Activated T-cell treated with anti-CD3 and anti-CD28 coated beads, Interleukin-2, amount 50 U/mL, for 72 hours (primary cell): Measurements from ENCODE around the gene MTIF3. TPM values are rescaled to one million over a fixed set of nuclear protein-coding genes. Genes with fewer than 3 reads are reported as not detected.

ENCODE experiments used
- ATAC-seq, 2 donors: fragments of 150-1000 bp; cut with Tn5 transposase; replicated peaks in 1 of 2; 2 replicates each; pipeline ENCODE4 v1.10.0; 2021; ENCODE audit warnings: moderate library complexity in 2 of 2, mild to moderate bottlenecking in 1 of 2
- DNase-seq, 2 donors: peaks; one replicate each; pipeline ENCODE4 v3.0.0; 2021 to 2022; ENCODE audit warnings: mixed read lengths in 1 of 2
- H3K27ac Mint-ChIP-seq: one replicate; pipeline ENCODE4 v1.8.0; 2022; ENCODE audit warnings: mild to moderate bottlenecking, moderate library complexity, mixed read lengths
- H3K27me3 Mint-ChIP-seq: one replicate; pipeline ENCODE4 v1.8.0; 2022; ENCODE audit warnings: low read depth, mixed read lengths
- H3K36me3 Mint-ChIP-seq, 2 donors: one replicate each; pipeline ENCODE4 v1.8.0; 2022; ENCODE audit warnings: mixed read lengths in 2 of 2, mild to moderate bottlenecking in 1 of 2; ENCODE audit not compliant: insufficient read depth in 2 of 2
- H3K4me1 Mint-ChIP-seq: one replicate; pipeline ENCODE4 v1.8.0; 2022; ENCODE audit warnings: low read depth, mixed read lengths
- H3K4me3 Mint-ChIP-seq, 2 donors: one replicate each; pipeline ENCODE4 v1.8.0; 2022; ENCODE audit warnings: mild to moderate bottlenecking in 2 of 2, mixed read lengths in 2 of 2, moderate library complexity in 2 of 2
- H3K9me3 Mint-ChIP-seq, 2 donors: one replicate each; pipeline ENCODE4 v1.8.0; 2022; ENCODE audit warnings: mixed read lengths in 2 of 2
- total RNA-seq, 2 donors: library from RNA; stranded (reverse); gene quantifications; one replicate each; pipeline ENCODE4 v1.2.3, GENCODE V29; 2022

The MTIF3 gene
- total RNA-seq, 2 donors from 2014 or later = 25.0 to 30.6 TPM

DNA sequence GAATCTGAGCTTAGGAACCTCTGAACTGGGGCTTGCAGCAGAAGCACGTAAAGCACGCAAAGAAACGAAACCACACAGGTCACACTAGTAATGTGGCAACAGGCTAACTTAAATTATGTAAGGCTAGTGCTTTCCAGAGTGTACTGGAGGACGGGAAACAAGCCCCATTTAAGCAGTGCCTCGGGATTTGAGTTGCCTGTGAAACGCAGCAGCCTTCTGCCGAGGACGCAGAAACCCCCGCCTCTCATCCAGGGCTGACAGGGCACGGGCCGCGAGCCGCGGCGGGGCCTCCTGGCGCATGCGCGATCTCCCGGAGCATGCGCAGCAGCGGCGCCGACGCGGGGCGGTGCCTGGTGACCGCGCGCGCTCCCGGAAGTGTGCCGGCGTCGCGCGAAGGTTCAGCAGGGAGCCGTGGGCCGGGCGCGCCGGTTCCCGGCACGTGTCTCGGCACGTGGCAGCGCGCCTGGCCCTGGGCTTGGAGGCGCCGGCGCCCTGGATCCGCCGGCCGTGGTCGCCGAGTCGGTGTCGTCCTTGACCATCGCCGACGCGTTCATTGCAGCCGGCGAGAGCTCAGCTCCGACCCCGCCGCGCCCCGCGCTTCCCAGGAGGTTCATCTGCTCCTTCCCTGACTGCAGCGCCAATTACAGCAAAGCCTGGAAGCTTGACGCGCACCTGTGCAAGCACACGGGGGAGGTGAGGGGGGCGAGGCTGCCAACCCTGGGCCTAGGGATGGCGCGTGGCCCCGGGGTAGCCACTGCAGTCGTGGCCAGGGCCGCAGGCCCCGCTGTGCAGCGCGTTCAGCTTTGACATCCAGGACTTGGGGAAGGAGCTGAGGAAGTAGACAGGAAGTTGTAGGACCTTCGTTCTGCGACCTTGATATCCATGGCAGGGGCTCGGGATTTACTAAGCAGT lies 25.9 kb downstream of the MTIF3 start, which contains the start of gene GTF3A:
TSS of gene GTF3A (plus strand) at position 374 of the 912 bp plus-strand sequence.
- peak; percentile 87 to 92 for DNase-seq
- ATAC-seq = peak; percentile 54
- Mint-ChIP-seq H3K4me1 (peaks cover 59% of the 10 kb centered on the region), H3K9me3 (no peaks in the 10 kb centered on the region), H3K4me3 (peak within 1 kb of the TSS; percentile 79 to 93), H3K36me3 (peaks cover 13 to 19% of the 10 kb centered on the region in 2 donors), H3K27ac (peak within 1 kb of the TSS; percentile 93), H3K27me3 (no peaks in the 10 kb centered on the region)

DNA sequence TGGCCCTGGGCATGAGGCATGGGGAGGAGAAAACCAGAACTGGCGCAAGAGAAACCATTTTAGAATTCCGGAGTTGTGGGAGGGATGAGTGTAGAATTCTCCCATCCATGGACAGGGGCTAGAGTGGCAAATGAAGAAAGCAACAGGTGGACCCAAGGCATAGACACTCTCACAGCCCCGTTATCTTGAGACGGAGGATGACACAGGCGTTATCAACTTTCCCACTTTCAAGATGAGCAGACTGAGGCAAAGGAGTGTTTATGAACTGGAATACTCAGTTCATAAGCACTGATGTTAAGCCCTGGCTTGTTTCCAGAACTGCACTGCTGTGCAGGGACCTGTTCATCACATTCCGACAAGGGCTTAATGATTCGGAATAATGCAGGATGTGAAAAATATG lies 27.0 kb downstream of the MTIF3 start:
- peak overlapping the region; percentile 79 to 93 for H3K4me3 Mint-ChIP-seq
- H3K36me3 Mint-ChIP-seq = peaks cover 13 to 18% of the 10 kb centered on the region in 2 donors
- no peak for DNase-seq
- peak overlapping the region; percentile 53 for H3K27ac Mint-ChIP-seq
- H3K9me3 Mint-ChIP-seq = no peaks in the 10 kb centered on the region
- H3K27me3 Mint-ChIP-seq = no peaks in the 10 kb centered on the region
- peaks cover 59% of the 10 kb centered on the region for H3K4me1 Mint-ChIP-seq
- ATAC-seq = no peak

DNA sequence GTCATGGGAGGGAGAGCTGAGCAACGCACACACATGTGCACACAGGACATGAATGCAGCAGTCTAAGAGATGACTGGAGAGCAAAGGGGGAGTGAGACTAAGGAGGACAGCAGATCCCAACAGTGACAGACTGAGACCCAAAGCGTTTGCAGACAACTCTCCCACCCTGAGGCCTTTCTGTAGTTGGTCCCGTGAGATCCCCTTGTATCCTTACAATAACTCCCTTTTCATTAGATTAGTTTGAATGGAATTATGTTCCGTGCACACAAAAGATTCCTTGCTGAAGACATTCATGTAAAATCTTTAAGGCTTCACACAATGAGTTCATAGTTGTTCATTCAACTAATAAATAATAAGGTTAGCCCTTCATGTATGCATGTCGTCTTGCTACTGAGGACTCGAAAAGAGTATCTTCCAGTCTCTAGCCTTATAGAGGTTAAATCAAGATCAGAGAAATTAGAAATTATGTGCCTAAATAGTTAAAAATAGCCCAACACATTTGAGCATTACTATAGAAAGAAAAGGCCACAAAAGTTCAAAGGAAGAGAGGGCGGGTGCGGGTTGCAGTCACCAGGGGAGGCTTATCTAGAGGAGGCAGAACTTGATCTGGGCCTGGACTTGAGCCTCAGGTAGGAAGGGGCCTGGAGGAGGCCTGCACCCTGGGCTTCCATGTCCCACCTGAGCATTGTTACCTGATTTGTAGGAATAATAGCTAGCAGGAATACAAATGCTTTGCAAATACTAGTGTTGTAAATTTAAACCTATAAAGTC lies 29.1 kb downstream of the MTIF3 start:
- H3K4me1 Mint-ChIP-seq = peaks cover 39% of the 10 kb centered on the region
- DNase-seq (no peak), ATAC-seq (no peak)
- no peaks in the 10 kb centered on the region for H3K9me3 Mint-ChIP-seq
- H3K27me3 Mint-ChIP-seq = no peaks in the 10 kb centered on the region
- peaks cover 9% of the 10 kb centered on the region in 2 donors for H3K36me3 Mint-ChIP-seq
- H3K4me3 Mint-ChIP-seq = no peak overlapping the region
- no peak overlapping the region for H3K27ac Mint-ChIP-seq

DNA sequence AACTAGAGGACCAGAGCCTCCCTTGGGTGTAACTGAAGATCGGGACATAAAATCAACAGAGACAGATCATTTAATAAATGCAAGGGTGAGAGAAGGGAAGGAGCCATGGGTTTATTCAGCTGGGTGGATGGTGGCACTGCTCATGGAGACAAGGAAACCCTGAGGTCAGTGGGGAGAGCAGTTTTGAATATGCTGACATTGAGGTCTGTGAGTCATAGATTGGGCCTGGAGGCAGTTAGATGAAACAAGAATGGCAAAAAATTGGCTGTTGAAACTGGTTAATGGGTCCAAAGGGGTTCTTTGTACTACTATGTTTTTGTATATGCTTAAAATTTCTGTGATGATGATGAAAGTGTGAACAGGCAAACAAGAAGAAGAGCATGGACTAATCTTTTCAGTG lies 31.0 kb downstream of the MTIF3 start:
- Mint-ChIP-seq H3K4me1 (peaks cover 31% of the 10 kb centered on the region), H3K27ac (no peak overlapping the region), H3K4me3 (no peak overlapping the region), H3K27me3 (peaks cover 6% of the 10 kb centered on the region), H3K36me3 (no peaks in the 10 kb centered on the region), H3K9me3 (no peaks in the 10 kb centered on the region)
- ATAC-seq = peak; percentile 33 to 52
- DNase-seq = no peak

DNA sequence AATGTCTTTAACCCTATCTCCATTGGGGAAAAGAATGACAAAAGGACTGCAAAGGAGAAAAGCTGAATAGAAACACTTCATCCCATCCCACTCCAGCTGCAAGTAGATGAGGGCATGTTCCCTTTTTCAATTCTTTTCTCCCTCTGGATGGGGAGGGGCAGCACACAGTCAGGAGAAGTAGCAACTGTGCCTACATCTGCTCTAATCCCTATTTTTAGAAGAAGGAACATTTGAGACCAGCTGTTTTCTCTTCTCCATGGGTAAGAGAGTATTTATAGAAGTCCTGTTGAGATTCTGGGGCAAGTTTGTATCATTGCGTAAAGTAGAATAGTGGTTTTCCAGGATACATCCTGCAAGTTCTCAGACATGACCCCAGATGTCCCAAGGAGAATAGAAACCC lies 35.2 kb downstream of the MTIF3 start:
- Mint-ChIP-seq H3K27me3 (peaks cover 14% of the 10 kb centered on the region), H3K36me3 (no peaks in the 10 kb centered on the region)

DNA sequence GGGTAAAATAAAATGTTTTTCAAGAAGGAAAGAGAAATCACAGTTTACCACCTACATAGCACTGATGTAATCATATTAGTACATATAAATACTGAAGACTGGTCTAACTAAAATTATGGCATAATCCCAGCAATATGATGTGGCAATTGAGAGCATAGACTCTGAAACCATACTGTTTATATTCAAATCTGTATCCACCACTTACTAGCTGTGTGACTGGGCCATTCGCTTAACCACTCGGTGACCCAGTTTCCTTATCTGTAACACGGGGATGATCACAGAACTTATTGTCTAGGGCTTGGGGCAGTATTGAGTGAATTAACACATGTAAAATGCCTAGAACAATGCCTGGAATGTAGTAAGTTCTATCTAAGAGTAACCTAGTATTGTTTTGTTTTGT lies 39.0 kb downstream of the MTIF3 start:
- Mint-ChIP-seq H3K27ac (no peak overlapping the region), H3K9me3 (no peaks in the 10 kb centered on the region), H3K4me1 (peaks cover 4% of the 10 kb centered on the region), H3K4me3 (no peak overlapping the region), H3K36me3 (no peaks in the 10 kb centered on the region), H3K27me3 (peaks cover 23% of the 10 kb centered on the region)
- ATAC-seq (peak in 1 of 2 donors; percentile 75), DNase-seq (no peak)

More for the DNA sequence above, 35.2 kb downstream of the MTIF3 start:
- ATAC-seq = no peak
- no peaks in the 10 kb centered on the region for H3K9me3 Mint-ChIP-seq
- DNase-seq = no peak
- no peak overlapping the region for H3K4me3 Mint-ChIP-seq
- H3K4me1 Mint-ChIP-seq = peaks cover 8% of the 10 kb centered on the region
- no peak overlapping the region for H3K27ac Mint-ChIP-seq

DNA sequence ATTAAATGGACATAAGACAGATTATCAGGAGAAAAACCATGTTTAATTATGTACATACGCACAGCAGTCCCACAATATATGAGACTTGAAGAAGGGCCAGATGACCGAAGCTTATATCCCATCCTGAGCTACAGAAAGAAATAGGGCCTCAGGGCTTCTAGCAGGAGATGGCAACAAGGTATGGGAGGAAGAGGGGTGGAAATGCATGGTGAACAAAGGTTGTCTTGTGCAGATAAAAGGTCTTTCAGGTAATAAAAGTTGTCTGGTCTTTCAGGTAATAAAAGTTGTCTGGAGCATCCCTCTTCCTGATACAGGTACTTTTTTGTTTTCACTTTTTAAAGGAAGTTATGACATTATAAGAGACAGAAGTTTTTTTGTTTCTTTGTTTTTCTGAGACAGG lies 41.4 kb downstream of the MTIF3 start:
- Mint-ChIP-seq H3K27me3 (peaks cover 17% of the 10 kb centered on the region), H3K9me3 (no peaks in the 10 kb centered on the region), H3K36me3 (no peaks in the 10 kb centered on the region), H3K27ac (no peak overlapping the region), H3K4me1 (peaks cover 5% of the 10 kb centered on the region), H3K4me3 (no peak overlapping the region)
- DNase-seq (no peak), ATAC-seq (no peak)

DNA sequence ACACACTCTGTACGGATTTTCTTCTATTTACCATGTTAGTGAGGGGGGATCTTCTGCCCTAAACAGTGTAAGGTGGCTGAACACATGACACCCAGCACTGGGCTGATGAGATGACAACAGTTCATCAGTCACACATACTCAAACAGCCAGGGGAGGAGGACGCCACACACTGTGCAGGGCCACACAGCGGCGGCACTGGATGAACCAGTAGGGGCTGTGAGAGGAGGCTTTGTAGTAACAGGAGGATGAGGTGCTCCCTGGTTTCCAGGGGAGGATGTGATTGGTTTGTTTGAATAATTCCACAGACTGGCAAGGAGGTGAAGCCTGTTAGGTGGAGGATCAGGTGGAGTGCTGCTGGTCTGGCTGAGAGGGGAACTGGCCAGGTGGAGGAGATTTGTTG lies 42.3 kb downstream of the MTIF3 start:
- DNase-seq (no peak), ATAC-seq (no peak)
- Mint-ChIP-seq H3K36me3 (no peaks in the 10 kb centered on the region), H3K9me3 (no peaks in the 10 kb centered on the region), H3K27me3 (peaks cover 17% of the 10 kb centered on the region), H3K4me3 (no peak overlapping the region), H3K27ac (no peak overlapping the region), H3K4me1 (peaks cover 13% of the 10 kb centered on the region)

DNA sequence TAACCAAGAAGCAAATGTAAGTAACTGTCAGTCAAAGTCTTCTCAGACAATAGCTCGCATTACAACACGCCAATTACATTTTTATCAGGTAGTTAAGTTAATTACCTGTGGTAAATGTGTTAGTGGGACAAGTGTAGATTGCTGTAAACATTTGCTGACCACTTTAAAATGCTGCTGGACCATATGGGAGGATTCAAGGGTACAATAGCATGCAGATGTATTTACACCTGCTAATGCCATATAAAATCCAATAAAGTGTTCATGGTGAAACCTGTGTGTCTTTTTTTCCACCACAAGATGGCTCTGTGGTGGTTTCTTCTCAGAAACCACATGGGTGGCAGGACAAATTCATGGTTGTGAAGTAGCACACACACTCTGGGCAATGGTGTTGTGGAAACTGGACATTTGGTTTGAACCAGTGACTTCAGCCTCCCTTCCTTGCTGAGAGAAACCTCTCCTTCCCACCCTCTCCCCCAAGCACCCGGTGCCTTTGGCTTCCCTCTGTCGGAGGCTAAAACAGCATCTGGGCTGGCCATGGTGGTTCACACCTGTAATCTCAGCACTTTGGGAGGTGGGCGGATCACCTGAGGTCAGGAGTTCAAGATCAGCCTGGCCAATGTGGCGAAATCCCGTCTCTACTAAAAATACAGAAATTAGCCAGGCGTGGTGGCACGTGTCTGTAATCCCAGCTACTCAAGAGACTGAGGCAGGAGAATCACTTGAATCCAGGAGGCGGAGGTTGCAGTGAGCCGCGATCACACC lies 44.0 kb downstream of the MTIF3 start:
- Mint-ChIP-seq H3K4me1 (peaks cover 13% of the 10 kb centered on the region), H3K4me3 (no peak overlapping the region), H3K27me3 (peaks cover 9% of the 10 kb centered on the region), H3K9me3 (no peaks in the 10 kb centered on the region), H3K36me3 (no peaks in the 10 kb centered on the region), H3K27ac (no peak overlapping the region)
- DNase-seq (peak; percentile 31 to 48), ATAC-seq (peak; percentile 67 to 72)

DNA sequence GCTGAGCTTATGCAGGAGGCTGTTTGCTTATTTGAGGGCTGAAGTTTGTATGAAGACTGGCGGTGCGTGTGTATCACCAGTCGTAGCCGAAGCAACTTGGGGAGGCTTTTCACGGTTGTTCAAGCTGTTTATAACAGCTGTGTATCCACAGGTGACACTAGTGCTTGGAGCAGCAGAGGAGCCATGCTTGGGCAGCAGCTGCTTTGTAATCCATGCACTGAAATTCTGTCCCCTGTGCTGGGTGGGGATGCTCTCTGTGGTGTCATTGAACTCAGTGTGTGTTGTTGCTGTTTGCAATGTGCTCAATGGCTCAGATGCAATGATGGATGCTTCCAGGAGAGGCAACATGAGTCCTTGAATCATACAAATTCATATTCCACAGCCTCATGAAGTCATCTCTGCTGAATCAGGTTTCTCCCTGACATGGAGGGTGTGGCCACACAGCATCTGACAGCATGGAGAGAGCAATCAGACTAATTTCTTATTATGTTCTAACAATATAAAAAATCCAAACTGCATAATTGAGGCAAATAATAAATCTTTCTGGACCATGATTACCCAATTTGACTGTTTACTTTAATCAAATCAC lies 44.7 kb downstream of the MTIF3 start:
- no peaks in the 10 kb centered on the region for H3K9me3 Mint-ChIP-seq
- DNase-seq = no peak
- H3K36me3 Mint-ChIP-seq = no peaks in the 10 kb centered on the region
- no peak overlapping the region for H3K27ac Mint-ChIP-seq
- no peak overlapping the region for H3K4me3 Mint-ChIP-seq
- peaks cover 13% of the 10 kb centered on the region for H3K4me1 Mint-ChIP-seq
- H3K27me3 Mint-ChIP-seq = peaks cover 9% of the 10 kb centered on the region
- ATAC-seq = peak in 1 of 2 donors; percentile 29

DNA sequence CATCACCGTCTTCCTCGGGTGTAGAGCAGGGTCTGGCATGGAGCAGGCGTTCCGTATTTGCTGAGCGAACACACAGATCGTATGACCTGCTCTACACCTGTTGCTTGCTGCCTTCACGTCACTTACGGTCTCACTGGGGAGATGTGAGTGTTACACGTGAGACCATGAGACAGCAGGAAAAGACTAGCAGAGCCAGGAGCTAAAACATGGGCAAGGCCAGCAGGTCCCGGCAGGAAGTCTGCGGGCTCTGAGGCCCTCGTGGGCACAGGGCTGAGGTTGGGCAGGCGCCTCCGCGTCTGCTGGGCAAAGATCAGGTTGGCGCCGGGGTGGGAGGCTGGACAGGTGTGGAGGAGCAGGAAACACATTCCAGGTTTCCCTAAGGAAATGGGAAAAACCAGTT lies 45.7 kb downstream of the MTIF3 start:
- H3K4me1 Mint-ChIP-seq = peaks cover 13% of the 10 kb centered on the region
- no peak overlapping the region for H3K4me3 Mint-ChIP-seq
- H3K9me3 Mint-ChIP-seq = no peaks in the 10 kb centered on the region
- H3K36me3 Mint-ChIP-seq = no peaks in the 10 kb centered on the region
- DNase-seq (no peak), ATAC-seq (no peak)
- H3K27me3 Mint-ChIP-seq = peaks cover 9% of the 10 kb centered on the region
- H3K27ac Mint-ChIP-seq = no peak overlapping the region

DNA sequence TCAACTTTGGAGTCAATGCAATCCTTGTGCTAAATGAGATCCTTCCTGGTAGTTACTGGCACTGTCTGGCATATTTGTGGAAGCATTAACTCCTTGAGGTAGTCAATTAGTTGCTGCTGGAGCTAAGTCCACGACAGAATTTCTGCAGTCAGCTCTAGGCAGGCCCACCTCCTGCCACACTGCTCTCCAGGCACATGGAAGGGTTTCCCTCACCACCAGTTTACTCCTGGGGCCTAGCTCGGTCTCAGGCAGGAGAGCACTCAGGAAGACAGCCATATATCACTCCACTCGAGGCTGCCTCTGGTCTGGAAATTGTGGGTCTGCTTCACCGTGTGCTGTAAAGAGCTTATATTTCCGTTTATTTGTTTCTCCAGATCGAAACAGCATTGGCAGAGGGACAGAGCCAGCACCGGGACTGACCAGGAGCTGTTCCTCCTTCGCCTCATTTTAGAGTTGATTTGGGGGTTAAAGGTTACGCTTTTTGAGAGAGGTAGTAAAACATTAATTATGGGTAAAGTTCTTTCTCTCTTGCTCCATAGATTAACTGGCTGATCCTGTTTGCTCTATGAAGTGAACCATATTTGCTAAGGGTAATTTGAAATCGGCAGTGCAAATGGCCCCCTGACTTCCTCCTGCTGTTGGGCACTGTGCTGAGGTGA lies 46.5 kb downstream of the MTIF3 start:
- H3K27ac Mint-ChIP-seq = no peak overlapping the region
- H3K9me3 Mint-ChIP-seq = no peaks in the 10 kb centered on the region
- H3K4me1 Mint-ChIP-seq = peaks cover 13% of the 10 kb centered on the region
- peaks cover under 1% of the 10 kb centered on the region for H3K27me3 Mint-ChIP-seq
- no peaks in the 10 kb centered on the region for H3K36me3 Mint-ChIP-seq
- H3K4me3 Mint-ChIP-seq = no peak overlapping the region
- no peak for DNase-seq
- ATAC-seq = no peak
